NCI-H2196 (cell line): ENCODE results near the gene RBP3.
A peak's percentile ranks its signal among the peaks of the same experiment; 100 is the strongest.

Experiments used
- DNase-seq: peaks from one replicate; lab custom pipeline; 2025; ENCODE audit not compliant: unreplicated experiment; lab: John Stamatoyannopoulos, UW

Gene RBP3

DNA sequence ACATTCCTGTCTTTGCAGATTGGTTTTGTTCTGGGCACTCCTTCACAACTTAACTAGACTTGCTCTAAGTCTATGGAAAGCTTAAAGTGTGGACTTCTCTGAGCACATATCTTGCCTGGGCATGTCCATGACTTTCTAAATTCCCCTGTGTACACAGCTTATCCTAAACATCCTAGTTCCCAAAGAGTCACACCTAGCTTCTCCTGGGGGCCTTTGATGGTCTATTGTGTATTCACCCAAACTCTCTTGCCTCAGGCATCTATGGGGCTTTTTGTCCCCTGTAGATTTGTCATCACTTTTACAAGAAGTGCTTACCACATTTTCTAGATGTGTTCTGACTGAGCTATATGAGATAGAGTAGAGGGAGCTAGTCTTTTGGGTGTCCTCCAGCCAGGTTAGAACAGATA, 48.2 kb downstream of the RBP3 start:
- no peak for DNase-seq

DNA sequence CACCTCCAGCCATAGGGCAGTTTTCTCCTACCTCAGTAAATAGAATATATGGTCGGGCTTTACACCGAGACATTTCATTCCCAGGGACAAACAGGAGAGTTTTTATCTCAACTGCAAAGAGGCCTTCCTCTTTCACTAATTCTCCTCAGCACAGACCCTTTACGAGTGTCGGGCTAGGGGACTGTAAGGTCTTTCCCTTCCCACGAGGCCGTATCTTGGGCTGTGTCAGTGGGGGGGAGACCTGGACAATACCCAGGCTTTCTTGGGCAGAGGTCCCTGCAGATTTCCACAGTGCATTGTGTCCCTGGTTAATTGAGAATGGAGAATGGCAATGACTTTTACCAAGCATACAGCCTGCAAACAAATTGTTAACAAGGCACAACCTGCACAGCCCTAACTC, 49.1 kb downstream of the RBP3 start:
- DNase-seq, result no peak

DNA sequence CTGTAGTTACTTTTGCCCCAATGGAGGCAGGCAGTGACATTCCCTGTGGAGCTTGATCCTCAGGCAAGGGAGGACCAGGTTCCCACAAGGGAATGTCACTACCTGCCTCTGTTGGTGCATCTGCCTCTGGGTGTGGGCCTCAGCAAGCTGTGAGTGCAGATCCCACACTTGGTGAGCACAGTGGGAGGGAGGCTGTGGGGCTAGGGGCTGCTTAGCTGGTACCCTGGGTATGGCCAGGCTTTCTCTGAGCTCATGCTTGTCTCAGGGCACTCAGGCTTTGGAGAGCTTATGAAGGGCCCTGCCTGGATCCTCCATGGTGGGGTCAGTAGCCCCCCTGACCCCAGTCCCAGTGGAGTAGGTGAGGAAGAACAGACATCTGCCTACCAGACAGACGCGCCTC, 52.1 kb downstream of the RBP3 start:
- no peak for DNase-seq

DNA sequence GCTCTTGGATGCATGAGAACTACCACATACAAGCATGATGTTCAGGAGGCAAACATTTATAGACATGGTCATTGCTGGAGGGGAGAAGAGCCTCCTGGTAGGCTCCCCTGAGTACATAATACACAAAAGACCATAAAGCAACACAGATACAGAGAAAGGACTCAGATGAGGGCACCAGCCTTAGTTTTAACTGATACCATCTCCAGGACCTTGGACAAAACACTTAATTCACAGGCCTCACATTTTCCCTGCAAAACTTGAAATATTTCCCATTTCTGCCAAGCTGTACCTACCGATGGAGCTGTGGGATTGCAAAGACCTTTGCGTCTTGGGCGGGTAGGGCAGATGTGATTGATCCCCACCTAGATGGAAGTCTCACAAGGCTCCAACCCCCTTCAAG, 52.6 kb downstream of the RBP3 start:
- no peak for DNase-seq

DNA sequence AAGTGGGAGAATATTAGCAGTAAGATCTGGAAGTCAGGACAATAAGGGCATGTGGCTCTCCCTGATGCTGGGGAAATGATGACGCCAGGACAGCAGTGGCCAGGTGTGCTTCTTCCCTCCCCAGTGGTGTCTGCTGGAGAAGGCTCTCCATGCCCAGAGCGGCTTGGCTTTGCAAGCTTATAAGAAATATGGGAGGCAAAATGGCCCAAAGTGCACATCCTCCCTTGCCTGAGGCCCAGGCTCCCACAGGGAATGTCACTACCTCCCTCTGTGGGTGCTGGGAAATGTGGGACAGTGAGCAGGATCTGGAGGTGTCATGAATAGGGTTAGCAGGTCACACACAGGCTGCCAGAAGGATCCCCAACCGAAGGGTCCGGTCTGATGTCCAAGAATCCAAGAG, 53.0 kb downstream of the RBP3 start:
- DNase-seq, result no peak

DNA sequence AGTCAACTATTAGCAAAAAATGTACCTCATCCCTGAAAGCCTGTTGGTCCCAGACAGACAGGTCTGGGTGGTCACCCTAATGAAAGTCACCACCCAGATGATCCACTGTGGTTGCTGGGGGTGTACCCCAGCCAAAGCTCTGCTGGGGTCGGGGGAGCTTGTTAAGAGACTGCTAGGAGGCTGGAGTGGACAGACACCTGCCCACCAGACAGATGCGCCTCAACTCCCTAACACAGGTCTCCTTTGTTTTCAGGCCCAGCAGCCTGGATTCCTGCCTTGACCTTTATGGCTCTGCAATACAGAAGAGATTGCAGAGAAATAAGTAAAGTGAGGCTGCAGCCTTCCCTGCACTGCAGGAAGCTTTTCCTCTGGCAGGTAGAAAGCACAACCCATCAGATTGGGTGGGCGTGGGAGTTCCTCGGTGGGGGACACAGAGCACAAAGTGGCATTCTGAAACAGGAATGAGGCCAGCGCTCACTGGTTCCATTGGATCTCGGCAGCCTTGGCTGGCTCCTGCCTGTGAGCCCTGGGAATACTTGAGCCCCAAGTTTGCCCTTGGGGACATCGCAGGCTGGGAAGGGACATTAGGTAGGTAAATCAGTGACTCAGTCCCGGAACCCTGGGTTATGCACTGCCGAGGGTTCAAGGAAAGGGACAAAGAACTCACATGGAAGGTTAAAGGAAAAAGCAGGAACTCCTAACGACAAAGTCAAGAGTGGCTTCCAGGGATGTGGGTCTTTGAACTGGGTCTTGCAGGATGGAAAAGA, 53.9 kb downstream of the RBP3 start:
- no peak for DNase-seq

DNA sequence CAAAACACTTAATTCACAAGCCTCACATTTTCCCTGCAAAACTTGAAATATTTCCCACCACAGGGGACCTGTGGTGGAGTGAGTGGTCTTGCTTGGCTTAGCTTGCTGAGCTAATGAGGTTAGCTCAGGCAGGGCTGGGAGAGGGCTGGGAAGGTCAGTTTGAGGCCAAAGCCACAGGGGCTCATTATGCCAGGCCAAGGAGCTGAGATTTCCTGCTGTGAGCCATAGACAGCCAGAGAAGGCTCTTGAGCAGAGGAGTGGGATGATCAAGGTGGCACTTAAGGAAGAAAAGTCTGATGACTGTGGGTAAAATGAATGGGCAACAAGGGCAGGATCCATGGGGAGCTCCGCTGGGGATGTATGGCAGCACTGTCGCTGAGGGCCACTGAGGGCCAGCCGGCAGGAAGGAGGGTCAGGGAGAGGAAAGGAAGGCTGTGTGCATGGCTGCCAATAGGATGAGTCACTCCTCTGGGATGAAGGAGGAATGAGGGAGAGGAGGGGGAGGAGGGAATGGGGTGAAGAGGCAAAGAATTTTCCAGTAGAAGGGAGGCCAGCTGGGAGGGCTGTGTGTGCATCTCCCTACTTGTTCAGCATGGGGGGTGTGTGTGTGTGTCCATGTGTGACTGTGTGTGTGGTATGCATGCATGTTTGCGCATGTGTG, 54.6 kb downstream of the RBP3 start:
- DNase-seq, result no peak

DNA sequence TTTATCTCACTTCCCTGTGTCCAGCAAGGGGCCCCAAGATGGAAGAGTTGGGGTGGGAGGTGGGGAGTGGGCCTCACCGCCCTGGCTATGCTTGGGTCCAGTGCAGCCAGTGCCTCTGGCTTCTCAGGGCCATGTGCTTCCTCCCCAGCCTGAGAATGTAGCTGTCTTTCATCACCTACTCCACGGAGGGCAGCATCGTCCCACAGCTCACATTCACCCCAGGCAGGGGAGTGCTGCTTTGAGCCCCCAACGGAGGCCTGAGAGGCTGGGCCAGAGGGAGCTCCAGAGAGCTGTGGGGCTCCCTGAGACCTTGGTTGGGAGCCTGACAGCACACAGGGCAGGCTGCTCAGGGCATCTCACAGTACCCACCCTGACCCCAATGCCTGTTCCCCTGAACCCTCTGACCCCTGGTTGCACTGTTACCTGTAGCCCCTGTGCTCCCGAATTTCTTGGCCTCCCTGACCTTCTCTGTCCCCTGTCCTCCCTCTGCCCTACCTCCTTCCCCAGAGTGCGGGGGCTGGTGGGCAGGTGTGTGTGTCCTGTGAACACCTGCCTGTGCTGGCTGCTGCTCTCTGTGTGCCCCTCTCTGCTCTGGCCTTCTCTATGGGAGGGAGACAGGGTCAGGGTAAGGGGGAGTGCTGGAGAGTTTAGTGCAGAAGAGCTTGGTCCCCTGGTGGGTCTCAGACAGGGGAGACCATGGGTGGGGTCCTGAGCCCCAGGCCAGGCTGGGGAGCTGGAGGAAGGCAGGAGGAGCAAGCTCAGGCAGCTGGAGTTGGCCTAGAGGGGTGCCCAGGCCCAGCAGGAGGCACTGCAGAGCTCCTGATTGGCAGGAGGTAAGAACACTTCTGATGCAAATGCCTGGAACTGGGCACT, 55.5 kb downstream of the RBP3 start:
- DNase-seq, result no peak

DNA sequence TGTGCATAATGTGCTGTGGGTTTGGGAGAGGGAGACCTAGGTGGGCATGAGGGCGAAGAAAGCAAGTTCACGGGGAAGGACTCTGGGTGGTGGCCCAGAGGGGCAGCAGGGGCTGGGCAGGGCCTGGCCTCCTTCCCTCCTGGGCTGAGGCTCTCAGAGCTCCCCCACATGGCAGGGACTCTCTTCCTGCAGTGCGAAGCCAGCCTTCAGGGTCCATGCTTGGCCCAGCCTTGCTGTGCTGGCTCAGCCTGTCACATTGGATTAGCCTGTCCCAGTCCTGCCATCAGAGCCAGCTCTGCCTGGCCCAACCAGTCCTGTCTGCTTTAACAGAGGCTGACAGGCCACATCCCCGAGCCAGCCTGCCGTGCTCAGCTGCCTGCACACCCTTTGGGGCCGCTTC, 56.3 kb downstream of the RBP3 start:
- DNase-seq, result no peak

DNA sequence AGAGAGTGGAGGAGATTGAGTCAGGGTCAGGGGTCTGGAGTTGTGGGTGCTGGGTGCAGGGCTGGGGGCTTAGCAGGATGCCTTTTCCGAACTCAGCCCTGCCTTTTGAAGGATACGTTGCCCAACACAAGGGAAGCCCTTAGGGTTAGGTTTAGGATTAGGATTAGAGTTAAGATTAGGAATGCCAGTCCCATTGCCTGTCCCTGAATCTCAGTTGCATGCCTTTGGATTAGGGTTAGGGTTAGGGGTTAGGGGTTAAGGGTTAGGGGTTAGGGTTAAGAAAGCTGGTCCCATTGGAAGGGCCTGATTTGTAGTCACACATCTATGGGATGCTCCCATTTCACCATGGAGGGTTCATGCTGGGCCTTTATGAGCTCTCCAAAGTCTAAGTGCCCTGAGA, 56.8 kb downstream of the RBP3 start:
- DNase-seq, result no peak

DNA sequence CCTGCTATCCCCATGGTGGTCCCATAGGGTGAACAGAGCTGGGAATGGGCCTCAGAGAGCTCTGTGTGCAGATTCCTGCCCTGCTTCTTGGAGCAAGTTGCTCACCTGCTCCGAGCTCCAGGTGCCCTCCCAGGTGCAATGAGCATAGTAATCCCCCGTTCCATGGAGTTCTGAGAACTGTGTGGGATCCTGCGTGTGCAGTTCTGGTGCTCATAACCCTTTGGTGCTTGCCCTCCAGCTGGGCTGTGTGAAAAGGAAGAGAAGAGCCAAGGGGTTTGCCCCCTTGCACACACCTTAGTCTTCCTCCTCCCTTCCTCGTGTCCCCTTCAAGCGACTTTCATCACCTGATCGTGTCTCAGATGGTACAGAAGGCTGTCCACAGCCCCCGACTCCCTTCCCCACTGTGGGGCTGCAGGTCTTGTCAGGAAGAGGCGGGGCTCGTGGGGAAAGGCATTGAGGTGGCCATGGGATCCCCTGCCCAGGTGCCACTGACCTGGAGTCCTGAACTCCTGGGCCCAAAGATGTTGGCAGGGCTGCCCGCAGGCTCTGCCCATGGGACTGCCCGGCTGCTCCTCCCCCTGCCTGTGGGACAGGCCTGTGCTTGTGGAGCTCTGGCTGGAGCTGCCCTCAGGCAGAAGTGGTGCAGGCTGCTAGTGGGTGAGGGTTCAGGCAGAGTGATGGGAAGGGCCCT, 57.8 kb downstream of the RBP3 start:
- no peak for DNase-seq

DNA sequence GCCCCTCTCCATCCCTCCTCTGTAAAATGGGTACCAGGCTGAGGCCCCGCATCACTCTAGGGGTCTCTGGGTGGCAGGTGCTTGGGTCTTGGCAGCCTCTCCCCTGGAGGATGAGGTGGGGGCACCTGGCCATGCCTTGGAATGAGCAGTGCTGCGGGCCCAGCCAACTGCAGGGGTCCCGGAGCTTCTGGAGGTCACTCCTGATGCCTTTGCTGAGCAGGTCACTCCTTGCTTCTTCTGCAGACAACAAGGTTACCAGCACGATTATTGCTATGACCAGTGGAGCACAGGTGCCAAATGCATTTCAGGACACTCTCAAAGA, 58.3 kb downstream of the RBP3 start:
- no peak for DNase-seq

DNA sequence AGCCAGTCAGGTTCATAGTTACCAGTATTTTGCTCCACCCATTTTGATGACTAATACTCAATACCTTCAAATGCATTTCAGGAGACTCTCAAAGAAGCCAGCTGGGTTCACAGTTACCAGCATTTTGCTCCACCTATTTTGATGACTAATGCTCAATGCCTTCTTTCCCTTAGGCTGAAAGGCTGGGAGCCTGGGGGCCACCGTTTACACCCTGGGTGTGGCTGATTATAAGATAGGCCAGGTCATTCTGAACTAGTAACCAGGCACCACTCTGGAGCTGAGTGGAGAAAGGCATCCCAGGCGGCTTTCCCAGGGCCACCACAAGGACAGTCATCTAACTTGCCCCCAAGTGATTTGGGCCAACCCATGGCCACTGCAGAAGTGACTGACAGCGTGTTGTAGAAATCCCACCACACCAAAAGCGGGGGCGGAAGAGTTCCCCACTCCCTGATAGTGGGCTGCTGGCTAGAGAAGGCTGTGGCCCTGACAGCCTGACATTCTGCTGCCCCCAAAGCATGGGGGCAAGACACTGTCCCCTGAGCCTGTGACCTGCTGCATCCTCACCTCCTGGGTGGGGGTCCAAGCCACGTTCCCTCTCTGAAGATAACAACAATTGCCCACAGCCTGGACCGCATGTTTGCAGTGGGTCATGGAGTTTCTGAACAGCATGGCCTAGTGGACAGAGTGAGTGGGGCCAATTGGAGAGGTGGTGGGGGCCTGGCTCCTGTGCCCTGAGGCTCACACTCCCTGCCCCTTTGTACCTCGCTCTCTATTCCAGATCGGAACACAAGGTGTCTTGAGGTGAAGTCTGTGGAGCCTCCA, 58.9 kb downstream of the RBP3 start:
- DNase-seq, result peak; percentile 40
